ENCODE results near the gene RAD51B.
"Not testable (repeated sequence)": the region's sequence is repeated elsewhere in the genome, so short reads cannot be mapped to it uniquely, and the experiment has no call there.

The RAD51B gene

DNA sequence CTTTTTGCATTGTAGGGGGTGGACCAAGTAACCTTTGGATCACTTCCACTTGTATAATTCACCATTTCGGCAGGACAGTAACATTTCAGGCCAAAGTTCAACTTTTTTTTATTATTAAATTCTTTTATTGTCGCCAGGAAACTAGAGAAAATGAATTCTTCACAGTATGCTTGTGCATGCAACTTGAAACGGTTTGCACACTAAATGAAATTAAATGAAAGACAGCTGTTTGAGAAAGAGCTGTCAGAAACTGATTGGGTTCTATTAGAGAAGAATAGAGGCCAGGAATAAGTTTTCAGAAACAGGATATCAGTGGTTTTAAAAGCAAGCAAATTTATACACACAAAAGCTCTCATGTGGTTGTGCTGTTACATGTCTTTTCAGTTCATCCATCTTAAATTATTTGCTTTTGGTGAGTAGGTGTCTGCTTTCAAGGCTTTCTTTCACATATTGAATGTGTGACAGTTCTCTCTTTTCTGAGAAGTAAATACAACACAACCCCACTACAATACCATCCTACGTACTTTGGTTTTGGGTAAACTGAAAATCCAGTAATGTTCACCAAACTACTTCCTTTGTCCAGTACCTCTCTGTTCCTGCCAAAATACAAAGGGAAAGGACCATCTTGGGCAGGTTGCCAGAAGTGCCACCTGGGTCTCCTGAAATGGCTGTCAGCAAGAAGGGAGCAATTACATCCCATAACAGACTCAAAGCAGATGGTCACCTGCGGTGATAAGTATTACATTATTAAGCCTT is 291.7 kb downstream of the RAD51B start:
- no peak for DNase-seq (ENCODE audit: low read depth in 2 of 2)

DNA sequence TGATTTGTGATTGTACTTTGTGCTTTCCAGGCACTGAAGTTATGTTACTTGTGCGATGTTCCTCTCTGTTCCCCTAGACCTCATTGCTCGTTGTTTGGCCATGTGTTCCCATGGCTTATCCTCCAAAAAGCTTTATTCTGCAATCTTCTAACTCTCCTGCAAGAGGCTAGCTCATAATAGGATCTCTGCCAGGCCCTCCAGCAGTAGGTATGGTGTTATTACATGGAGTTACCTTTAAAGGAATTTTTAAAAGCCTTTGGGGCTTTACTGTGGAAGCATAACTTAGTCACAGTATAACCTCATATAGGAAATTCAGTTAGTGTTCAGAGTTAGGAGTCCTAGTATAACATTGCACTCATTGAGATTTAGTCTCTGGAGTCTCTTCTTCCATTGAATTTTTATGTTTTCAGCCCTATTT is 292.3 kb downstream of the RAD51B start:
- no peak for DNase-seq (ENCODE audit: low read depth in 2 of 2)

DNA sequence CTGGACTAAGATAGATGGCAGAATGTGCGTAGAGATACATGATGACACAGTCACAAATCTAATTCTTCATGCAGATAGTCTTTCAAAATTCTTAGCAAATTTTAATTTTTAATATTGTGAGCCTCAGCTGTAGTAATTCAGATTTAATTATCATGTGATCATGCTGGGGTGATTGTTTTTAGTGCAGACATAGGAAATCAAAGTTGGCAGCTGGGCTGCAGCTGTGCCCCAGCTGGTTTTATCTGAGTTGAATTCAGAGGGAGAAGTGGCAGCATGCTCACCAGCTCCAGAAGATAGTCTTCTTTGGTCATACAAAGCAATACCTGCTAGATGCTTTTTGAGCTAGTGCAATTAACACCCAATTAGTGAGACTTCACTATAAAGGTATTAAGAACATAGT is 292.9 kb downstream of the RAD51B start:
- no peak for DNase-seq (ENCODE audit: low read depth in 2 of 2)

DNA sequence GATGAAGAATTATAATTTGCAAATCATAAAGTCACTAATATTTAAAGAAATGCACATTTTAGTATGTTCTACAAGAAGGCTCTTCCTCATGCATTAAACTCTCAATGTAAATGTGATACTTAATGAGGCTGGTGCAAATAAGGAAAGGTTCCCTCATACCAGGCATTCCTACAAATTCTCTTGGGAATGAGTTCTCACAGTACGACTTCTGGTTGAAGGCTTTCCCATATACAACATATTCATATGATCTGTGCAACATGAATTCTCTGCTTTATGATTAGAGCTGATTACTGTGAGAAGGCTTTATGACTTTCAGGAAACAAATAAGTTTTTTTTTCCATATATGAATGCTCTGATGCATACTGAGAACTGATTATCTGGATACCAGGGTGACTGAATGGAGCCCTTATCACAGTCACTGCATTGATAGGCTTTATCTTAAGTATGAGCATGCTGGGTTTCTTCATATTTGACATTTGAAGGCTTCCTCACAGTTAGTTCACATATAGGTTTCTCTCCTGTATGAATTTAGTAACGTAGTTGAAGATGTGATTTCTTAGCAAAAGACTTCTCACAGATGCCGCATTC is 293.9 kb downstream of the RAD51B start:
- DNase-seq (ENCODE audit: low read depth in 2 of 2), result no peak

DNA sequence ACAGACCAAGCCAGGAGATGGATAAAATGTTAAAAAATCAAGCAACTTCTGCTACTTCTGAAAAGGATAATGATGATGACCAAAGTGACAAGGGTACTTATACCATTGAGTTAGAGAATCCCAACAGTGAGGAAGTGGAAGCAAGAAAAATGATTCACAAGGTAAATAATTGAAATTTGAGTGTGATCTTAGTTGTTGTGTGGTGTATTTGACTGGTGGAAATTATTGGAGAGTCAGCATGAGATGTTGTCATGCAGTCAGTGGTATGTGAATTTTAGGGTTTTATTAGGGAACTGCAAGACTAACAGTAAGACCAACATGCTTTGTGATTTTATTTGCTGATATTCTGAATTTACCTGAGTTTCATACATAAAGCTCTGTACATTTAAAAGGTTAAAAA is 296.4 kb downstream of the RAD51B start:
- DNase-seq (ENCODE audit: low read depth in 2 of 2), result not testable (repeated sequence)

DNA sequence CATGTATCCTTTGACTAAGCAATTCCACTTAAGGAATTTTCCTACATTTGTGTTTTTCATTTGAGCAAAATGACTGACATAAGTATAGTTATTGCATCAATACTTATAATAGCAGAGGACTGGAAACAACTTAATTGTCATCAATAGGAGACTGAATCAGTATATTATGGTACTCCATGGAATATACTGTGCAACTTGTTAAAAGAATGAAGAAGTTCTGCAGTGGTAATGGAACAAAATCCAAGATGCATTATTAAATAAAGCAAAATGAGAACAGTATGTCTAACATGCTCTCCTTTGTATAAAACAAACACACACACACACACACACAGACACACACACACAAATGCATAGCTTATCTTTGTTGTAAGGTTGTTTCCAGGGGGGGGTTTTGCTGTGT is 303.1 kb downstream of the RAD51B start:
- no peak for DNase-seq (ENCODE audit: low read depth in 2 of 2)

DNA sequence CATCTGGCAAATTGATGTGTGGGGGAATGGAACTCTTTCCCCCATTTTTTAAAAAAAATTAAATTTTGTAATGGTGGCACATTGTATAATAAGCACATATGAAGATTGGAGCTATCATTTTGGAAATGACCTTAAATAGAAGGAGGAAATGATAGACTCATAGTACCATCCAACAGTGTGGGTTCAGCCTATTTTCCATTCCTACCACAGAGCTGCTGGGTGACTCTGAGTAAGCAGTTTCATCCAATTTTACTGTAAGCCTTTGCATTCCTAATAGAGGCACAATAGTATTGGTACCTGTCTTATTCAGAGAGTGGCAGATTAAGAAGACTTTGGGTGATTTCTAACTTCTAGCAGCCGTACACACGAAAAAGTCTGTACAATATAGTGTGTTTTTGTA is 304.5 kb downstream of the RAD51B start:
- DNase-seq (ENCODE audit: low read depth in 2 of 2), result no peak

DNA sequence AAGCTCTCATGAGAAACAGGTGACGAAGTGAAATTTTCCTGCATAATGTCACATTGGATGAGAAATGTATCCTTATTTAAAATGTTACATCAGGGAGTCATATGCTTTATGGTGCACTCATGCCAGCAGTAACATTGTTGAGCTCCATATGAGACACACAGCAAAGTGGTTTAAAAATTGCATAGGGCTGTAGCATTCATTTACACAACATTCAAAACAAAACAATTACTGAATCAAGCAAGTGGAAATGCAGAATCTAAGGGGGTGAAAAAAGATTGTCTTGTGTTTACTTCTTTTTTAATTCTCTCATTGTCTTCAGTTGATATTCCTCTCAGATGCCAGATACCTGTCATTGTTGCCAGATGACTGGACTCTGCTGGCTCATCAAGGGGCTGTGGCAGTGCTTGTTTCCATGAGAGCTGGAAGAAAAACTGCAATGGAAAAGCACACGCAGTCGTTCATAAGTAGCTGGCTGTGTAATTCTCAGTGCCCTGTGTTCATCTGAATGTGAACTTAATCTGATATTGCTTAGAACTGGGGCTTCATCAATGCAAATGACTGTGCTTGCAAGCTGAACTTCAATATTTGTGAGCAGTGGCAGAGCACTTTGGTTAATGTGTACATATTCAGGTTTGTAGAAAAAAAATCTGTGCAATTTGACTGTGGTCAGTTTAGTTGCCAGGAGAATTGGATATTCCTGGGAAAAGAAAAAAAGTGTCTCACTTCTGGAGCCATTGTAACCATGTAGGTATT is 305.6 kb downstream of the RAD51B start:
- DNase-seq (ENCODE audit: low read depth in 2 of 2), result no peak

DNA sequence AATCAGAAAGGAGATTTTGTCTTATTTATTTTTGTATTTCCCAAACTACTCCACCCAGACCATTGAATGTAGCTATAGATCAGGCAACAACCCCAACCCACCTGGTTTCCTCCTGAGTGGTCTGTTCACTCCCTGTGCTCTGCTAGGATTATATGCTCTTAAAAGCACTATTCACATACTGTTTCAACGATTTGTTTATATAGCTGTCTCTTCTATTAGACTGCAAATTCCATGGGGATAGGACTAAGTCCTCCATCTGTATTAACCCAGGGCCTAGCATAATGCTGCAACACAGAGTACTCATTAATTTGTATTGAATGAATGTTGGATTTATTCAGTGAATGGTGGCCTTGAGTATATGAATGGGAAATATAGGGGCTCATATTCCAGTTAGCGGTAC is 307.6 kb downstream of the RAD51B start:
- DNase-seq (ENCODE audit: low read depth in 2 of 2), result no peak

DNA sequence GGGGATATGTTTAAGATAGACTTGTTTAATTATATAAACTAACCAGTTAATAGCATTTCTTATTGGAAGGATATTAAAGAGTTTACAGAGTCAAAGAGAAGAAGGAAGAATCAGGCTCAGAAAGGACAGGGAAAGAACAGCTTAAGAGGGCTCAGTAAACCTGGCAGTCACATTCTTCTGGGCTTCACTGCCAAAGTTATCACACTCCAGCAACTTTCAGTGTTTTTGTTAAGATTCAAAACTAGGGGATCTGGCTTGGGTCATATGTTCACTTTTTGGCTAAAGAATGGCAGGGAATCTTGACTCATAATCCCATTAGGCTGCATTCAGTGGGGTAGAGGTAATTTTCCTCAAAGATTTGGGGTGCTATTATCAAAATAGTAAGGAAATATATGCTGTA is 312.3 kb downstream of the RAD51B start:
- DNase-seq (ENCODE audit: low read depth in 2 of 2), result no peak

DNA sequence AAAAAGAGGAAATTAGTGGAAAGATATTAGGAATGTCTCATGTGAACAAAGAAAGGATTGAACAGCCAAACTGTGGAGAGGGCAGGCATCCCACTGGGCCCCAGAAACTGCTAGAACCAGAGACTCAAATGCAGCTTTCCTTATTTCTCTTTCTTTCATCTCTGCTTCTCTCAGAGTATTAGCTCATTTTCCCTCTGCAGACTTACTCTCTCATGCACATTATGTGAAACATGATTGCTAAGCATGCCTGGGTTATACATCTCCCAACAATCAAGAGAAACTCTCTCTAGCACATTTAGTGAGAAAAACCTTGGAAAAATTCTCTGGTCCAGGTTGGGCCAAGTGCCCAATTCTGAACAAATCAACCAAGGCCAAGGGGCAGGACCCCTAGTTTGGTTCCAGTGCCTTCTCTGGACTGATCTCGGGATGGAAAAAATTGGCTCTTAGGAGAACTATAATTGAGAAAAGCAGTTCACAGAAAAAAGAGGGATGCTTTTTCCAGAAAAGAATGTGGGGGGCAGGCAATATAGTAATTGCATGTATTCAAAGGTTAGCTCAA is 313.1 kb downstream of the RAD51B start:
- DNase-seq (ENCODE audit: low read depth in 2 of 2), result no peak

DNA sequence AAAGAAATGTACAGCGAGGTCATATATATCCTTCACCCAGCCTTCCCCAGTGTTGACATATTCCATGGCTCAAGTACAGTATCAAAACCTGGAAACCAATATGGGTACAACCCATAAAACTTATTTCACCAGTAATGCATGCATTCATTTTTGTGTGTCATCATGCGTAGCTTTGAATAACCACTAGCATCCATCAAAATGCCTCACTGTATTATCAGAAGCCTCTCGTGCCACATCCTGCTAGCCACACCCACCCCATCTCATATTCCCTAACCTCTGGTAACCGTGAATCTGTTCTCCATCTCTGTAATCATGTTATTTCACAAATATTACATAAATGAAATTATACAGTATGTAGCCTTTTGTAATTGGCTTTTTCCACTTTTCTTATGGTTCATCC is 314.3 kb downstream of the RAD51B start:
- DNase-seq (ENCODE audit: low read depth in 2 of 2), result no peak

DNA sequence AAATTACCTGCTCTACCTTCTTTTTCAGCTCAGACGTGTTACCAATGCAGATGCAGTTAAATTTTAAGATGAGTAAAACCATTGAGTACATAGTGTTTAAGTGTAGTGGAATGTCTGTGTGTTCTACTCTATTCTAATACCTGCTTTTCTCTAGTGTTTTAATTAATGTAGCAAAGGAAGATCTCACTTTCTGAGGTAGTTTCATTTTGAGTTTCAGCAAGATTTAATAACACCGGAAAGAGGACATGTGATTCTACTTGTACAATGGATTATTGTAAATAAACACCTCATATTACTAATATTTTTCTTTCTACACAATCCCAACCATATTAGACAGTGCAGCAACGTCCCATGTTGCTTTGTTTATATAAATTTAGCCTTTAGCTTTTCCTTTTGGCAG is 315.4 kb downstream of the RAD51B start:
- DNase-seq (ENCODE audit: low read depth in 2 of 2), result no peak

DNA sequence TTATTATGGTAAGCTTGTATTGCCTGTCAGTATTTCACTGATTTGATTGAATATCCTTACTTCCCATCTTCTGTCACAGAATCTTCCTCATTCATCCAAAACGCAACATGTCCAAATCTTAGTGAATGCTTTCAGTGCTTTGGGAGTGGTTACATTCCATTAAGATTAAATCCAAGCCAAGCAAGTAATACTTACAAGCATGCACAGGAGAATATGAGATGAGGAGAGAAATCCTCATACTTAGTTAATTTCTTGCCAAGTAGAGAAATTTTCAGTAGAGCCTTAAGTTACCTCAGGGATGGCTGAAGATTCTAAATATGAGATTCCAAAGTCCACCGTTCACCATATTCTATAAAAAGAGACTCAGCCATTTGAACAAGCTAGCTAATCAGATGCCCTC is 316.0 kb downstream of the RAD51B start:
- DNase-seq (ENCODE audit: low read depth in 2 of 2), result no peak

DNA sequence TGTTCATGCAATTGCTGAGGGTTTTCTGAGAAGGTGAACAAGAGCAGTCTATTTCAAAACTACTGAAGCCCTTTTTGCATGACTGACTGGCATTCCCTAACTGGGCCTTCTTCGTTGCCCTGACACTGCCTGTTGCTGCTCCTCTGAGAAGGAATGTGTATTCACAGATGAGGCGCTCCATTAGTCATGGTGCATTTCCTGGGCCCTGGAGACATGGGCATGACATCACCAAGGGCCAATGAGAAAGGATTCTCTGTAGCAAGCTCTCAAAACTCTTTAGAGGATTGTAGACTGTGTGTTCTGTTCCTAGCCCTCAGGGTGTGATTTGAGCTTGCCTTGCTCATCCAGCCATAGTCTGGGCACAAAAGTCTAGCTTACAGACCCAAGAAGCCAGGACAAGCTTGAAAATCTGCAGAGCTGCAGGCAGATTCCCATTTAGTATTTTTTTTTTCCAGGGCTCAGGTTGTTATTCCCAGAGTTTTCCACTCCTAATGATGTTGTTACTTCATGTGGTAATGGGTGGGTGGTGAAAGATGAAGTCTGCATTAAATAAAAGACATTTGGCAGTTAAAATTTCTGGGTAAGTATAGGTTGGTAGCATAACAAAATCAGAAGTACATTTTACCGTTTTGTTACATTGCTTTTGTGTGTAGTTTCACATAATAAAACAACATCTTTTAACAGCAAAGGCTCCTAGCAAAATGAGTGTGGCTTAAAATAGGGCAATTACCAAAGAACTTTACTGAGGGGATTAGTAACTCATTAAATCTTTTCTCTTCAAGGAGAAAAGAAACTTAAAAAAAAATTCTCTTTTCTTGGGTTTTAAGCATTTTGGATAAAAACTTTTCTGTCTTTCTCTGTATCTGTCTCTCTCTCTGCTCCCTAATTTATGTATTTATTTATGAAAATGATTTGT is 318.4 kb downstream of the RAD51B start:
- no peak for DNase-seq (ENCODE audit: low read depth in 2 of 2)

DNA sequence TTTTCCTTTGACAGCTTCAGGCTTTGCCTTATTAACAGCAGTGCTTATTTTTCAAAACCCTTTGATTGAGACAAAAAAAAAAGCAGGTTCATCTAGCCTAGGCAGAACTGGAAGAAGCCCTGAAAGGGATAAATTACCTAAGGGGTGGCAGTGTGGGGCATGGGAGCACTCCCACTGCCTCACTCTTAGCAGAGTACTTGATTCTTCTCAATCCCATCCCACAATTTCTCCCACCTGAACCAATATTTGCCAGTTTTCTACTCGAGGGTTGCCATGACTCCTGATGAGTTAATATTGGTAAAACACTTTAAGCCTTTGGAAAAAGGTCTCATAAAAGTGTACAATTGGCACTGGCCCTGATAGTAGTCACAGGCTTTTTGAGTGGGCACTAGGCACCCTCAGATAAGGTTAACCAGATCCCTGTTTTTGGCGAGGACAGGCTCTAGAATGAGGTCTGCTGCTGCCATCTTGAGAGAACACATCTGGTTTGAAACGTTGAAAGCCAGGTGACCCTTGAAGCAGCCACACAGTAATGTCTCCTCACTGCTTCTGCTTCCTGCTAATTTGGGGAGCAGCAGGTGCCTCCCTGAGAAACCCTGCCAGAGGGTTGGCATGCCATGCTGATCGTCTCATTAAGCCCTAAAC is 320.0 kb downstream of the RAD51B start:
- no peak for DNase-seq (ENCODE audit: low read depth in 2 of 2)

DNA sequence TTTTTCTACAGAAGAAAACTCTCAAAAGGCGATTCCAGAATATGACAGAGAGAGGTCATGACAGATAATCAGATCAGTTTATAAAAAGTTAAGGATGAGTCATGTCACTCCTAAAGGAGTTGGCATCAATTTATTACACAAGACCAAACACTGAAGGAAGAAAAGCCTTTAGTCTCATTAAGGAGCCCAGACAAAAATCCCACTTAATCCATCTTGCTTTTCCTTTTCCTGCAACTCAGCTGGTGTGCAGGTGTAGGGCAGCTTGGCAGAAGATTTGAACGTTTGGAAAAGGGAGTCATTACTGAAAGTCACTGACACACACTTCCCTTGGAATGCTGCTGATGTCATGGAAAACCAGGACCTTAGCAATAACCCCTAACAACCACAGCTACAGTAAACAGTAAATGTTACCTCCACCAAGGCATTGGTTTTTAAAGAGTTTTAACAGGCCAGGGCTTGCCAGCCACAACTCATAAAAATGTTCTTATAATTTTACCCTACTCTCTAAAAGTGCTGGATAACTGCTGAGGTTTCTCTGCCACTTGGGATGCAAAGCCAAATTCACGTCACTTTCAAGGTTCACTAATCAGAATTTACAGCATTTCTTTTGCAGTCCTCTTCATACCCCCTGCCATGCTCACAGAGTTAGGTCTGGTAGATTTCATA is 320.6 kb downstream of the RAD51B start:
- DNase-seq (ENCODE audit: low read depth in 2 of 2), result no peak

DNA sequence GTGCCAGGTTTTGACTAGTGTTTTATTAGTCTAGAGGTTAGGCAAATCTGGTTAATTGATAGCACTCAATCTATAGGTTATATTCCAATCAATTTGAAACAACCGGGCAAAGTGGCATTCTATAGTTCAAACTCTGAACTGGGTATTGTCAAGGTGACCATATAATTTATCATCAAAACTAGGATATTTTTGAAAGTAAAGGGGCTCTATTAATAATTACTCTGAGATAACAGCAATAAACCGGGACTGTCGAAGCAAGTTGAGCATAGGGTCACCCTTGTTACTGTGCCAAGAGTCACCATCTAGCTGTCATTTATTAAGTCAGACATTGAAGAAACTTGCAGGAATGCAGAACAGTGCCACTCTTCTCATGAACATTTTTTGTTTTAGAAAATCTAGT is 321.2 kb downstream of the RAD51B start:
- no peak for DNase-seq (ENCODE audit: low read depth in 2 of 2)

DNA sequence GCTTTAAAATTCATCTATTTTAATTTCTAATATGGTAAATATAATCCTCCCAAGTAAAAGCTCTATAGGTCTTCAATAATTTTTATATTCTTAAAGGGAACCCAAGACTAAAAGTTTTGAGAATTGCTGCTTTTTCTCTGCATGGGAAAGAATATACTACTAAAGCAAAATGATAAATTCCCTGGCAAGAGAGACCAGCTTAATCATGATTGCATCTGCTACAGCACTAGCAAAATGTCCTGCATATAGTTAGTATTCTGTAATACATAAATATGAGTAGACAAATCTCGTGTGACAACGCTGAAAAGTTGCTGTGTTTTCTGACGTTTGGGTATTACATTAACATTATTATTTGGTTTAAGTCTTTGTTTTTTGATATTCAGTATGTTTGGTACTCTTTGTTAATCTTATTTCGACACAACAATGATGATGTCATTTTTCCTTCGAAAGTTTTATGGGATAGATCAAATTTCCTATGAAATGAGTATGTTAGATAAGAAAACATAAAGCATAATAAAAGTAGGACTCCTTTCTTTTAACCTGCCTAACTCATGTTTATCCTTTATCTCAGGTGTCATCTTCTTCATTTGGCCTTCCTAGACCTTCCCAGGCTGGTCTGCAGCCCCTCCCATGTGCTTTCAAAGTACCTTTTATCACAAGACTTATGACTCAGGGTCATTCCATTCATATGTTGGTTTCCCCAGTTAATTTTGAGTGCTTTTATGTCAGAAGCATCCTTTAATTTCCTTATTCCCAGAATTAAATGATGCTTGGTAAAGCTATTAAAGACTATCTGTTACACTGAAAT is 321.9 kb downstream of the RAD51B start:
- DNase-seq (ENCODE audit: low read depth in 2 of 2), result no peak

DNA sequence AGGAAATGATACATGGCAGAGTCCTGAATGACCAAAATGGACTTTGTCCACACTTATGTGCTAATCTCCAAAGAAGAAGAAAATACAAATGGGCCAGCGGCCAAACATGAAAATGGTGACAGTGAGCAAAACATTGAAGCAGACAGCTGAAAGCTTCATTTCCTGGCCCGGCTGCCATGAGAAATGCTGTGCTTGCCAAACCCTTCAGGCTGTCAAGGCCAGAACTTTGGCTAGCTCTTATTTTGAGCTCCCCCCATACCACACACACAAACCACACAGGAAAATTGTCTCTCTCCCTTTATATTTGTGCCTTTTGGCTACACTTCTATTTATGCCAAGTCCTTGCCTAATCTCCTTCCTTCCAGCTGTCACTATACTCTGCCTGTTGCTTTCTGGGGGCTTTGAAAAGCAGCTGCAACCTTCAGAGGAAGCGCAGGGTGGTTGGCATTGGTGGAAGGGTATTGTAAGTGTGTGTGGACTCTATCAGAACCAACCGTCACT is 323.8 kb downstream of the RAD51B start:
- no peak for DNase-seq (ENCODE audit: low read depth in 2 of 2)
